Upper lobe of left lung (tissue), 6 donors: ENCODE data around the gene EPHB2. TPM values are rescaled to one million over a fixed set of nuclear protein-coding genes. Genes with fewer than 3 reads are reported as not detected.
A peak's percentile ranks its signal among the peaks of the same experiment; 100 is the strongest.

Experiments used
- ATAC-seq, 2 donors: fragments of 200-7000 bp; cut with Tn5 transposase; one replicate each; pipeline ENCODE4 v1.9.1; 2022; ENCODE audit warnings: mild to moderate bottlenecking in 2 of 2, moderate library complexity in 2 of 2; ENCODE audit not compliant: low FRiP score in 2 of 2
- DNase-seq, 2 donors: peaks; one replicate each; pipeline ENCODE4 v3.0.0-alpha.2; 2019 to 2020
- H3K27ac ChIP-seq, 4 donors: fragments of 200-600 bp; sonication (generic); one replicate each; pipeline ENCODE4 v1.5.1; 2016 to 2019
- H3K27me3 ChIP-seq, 4 donors: fragments of 200-600 bp; sonication (generic); one replicate each; pipeline ENCODE4 v1.5.1; 2017 to 2019
- H3K36me3 ChIP-seq, 4 donors: fragments of 200-600 bp; sonication (generic); one replicate each; pipeline ENCODE4 v1.5.1; 2016 to 2019
- H3K4me1 ChIP-seq, 4 donors: fragments of 200-600 bp; sonication (generic); one replicate each; pipeline ENCODE4 v1.5.1; 2018 to 2019
- H3K4me3 ChIP-seq, 4 donors: fragments of 200-600 bp; sonication (generic); one replicate each; pipeline ENCODE4 v1.5.1; 2017 to 2019; ENCODE audit warnings: mild to moderate bottlenecking in 2 of 4, moderate library complexity in 1 of 4
- H3K9me3 ChIP-seq, 4 donors: fragments of 200-600 bp; sonication (generic); one replicate each; pipeline ENCODE4 v1.5.1; 2018 to 2019
- EP300 ChIP-seq, 4 donors: sonication (generic); formaldehyde crosslinking; IDR thresholded peaks; one replicate each; pipeline ENCODE4 v1.5.1; 2017; ENCODE audit warnings: antibody characterized with exemption in 4 of 4, control low read depth in 2 of 4
- POLR2A ChIP-seq, 4 donors: fragments of 450-650 bp; IDR thresholded peaks; one replicate each; pipeline ENCODE4 v1.5.1; 2016 to 2017; ENCODE audit warnings: antibody characterized with exemption in 4 of 4, mild to moderate bottlenecking in 2 of 4
- POLR2AphosphoS5 ChIP-seq, 2 donors: sonication (generic); formaldehyde crosslinking; IDR thresholded peaks; one replicate each; pipeline ENCODE4 v1.5.1; 2017; ENCODE audit warnings: antibody characterized with exemption in 2 of 2
- WGBS, 2 donors: methylation state at CpG; one replicate each; pipeline ENCODE4 v1.1.5; 2017 to 2018; 5-methylcytosine and 5-hydroxymethylcytosine counted together
- total RNA-seq, 6 donors: library from RNA; depleted of rRNA in 4 of 6; stranded (reverse); fragments of >200 nt in 4 of 6; gene quantifications; one replicate each; pipeline versions ENCODE4 v1.1.0 to v1.2.1, GENCODE V29; 2016 to 2021
- TF ChIP-seq, protein P1 (sequence below), 6 experiments: fragments of 450-650 bp in 4 of 6; fragments of 200-600 bp in 2 of 6; sonication (generic) in 2 of 6; IDR thresholded peaks; one replicate each; pipeline ENCODE4 v1.5.1; 2016 to 2019; ENCODE audit warnings: antibody characterized with exemption in 6 of 6
- donor health status: DM: no; HTN: no; CAD: no; lungs with moderate emphysema.
- donor health status: DM: no; HTN: yes; CAD: no; lungs with severe emphysema.

Gene EPHB2
- total RNA-seq, 6 donors from 2014 or later: 1.0 to 8.8 (median 5.6) TPM

- TF ChIP-seq POLR2A (IDR thresholded peaks at IDR 0.05) (no peak), POLR2AphosphoS5 (IDR thresholded peaks at IDR 0.05) (no peak), EP300 (IDR thresholded peaks at IDR 0.05) (no peak)
- TF ChIP-seq, protein P1, sequence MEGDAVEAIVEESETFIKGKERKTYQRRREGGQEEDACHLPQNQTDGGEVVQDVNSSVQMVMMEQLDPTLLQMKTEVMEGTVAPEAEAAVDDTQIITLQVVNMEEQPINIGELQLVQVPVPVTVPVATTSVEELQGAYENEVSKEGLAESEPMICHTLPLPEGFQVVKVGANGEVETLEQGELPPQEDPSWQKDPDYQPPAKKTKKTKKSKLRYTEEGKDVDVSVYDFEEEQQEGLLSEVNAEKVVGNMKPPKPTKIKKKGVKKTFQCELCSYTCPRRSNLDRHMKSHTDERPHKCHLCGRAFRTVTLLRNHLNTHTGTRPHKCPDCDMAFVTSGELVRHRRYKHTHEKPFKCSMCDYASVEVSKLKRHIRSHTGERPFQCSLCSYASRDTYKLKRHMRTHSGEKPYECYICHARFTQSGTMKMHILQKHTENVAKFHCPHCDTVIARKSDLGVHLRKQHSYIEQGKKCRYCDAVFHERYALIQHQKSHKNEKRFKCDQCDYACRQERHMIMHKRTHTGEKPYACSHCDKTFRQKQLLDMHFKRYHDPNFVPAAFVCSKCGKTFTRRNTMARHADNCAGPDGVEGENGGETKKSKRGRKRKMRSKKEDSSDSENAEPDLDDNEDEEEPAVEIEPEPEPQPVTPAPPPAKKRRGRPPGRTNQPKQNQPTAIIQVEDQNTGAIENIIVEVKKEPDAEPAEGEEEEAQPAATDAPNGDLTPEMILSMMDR (IDR thresholded peaks at IDR 0.05): no peak
- peak in 1 of 2 donors; percentile 68 for DNase-seq
- Histone ChIP-seq H3K4me3 (no peak overlapping the region), H3K27ac (no peak overlapping the region), H3K36me3 (no peaks in the 10 kb centered on the region), H3K27me3 (no peaks in the 10 kb centered on the region), H3K9me3 (no peaks in the 10 kb centered on the region), H3K4me1 (peaks cover 5 to 7% (median 6%) of the 10 kb centered on the region in 4 donors)
- WGBS, 2 donors: 55 to 60% methylated on average over 13 to 25 of the region's 25 CpGs
- no peak for ATAC-seq
Measured at GRCh38 chr1:22756125-22756735, 45.6 kb downstream of the EPHB2 start.

DNA sequence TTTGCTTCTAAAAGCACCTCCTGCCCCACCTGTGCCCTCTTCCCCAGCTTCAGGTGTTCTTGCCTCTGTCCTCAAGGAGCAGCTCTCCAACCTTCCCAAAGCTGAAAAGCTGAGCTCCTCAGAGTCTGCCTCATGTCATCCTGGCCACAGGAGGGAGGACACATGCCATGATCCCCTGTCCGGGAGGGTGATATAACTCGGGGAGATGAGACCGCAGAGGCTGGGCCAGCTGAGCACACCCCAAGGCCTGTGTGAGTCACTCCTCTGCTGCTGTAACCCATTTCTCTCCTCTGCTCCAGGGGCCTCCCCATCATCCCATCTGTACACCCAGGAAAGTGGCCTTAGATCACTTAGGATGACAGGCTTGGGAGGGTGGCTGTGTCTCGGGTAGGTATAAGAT lies 49.8 kb downstream of the EPHB2 start:
- Histone ChIP-seq H3K9me3 (no peaks in the 10 kb centered on the region), H3K4me3 (no peak overlapping the region), H3K27me3 (no peaks in the 10 kb centered on the region), H3K4me1 (no peaks in the 10 kb centered on the region), H3K27ac (no peak overlapping the region), H3K36me3 (no peaks in the 10 kb centered on the region)
- no peak for DNase-seq
- no peak for TF ChIP-seq POLR2A (IDR thresholded peaks at IDR 0.05)
- TF ChIP-seq EP300 (IDR thresholded peaks at IDR 0.05): no peak
- TF ChIP-seq, protein P1 (IDR thresholded peaks at IDR 0.05): no peak
- TF ChIP-seq POLR2AphosphoS5 (IDR thresholded peaks at IDR 0.05): no peak
- peak in 1 of 2 donors; percentile 56 for ATAC-seq
- 72 to 86% methylated on average over 4 of the region's 4 CpGs for WGBS, 2 donors

GRCh38 chr1:22761101-22761500 lies 50.5 kb downstream of the EPHB2 start:
- 81 to 88% methylated on average over 6 of the region's 6 CpGs for WGBS, 2 donors
- H3K36me3 ChIP-seq: no peaks in the 10 kb centered on the region
- H3K4me1 ChIP-seq: no peaks in the 10 kb centered on the region
- ATAC-seq: no peak
- no peak overlapping the region for H3K4me3 ChIP-seq
- no peak overlapping the region for H3K27ac ChIP-seq
- H3K9me3 ChIP-seq: no peaks in the 10 kb centered on the region
- no peaks in the 10 kb centered on the region for H3K27me3 ChIP-seq
- DNase-seq: no peak
- TF ChIP-seq, protein P1 (IDR thresholded peaks at IDR 0.05): no peak
- TF ChIP-seq POLR2A (IDR thresholded peaks at IDR 0.05): no peak
- no peak for TF ChIP-seq POLR2AphosphoS5 (IDR thresholded peaks at IDR 0.05)
- TF ChIP-seq EP300 (IDR thresholded peaks at IDR 0.05): no peak

GRCh38 chr1:22761821-22762220 lies 51.2 kb downstream of the EPHB2 start:
- no peak for TF ChIP-seq POLR2A (IDR thresholded peaks at IDR 0.05)
- TF ChIP-seq, protein P1 (IDR thresholded peaks at IDR 0.05): no peak
- TF ChIP-seq POLR2AphosphoS5 (IDR thresholded peaks at IDR 0.05): no peak
- no peak for TF ChIP-seq EP300 (IDR thresholded peaks at IDR 0.05)
- 75 to 88% methylated on average over 12 to 13 of the region's 13 CpGs for WGBS, 2 donors
- Histone ChIP-seq H3K4me1 (no peaks in the 10 kb centered on the region), H3K36me3 (no peaks in the 10 kb centered on the region), H3K9me3 (no peaks in the 10 kb centered on the region), H3K4me3 (no peak overlapping the region), H3K27me3 (no peaks in the 10 kb centered on the region), H3K27ac (no peak overlapping the region)
- no peak for ATAC-seq
- no peak for DNase-seq
